Panc1 (cell line): ENCODE measurements around the gene ZG16B. TPM values are rescaled to one million over a fixed set of nuclear protein-coding genes. Genes with fewer than 3 reads are reported as not detected.
A peak's percentile ranks its signal among the peaks of the same experiment; 100 is the strongest.

Experiments used
- ATAC-seq: fragments of 200-7000 bp; cut with Tn5 transposase; 2 replicates; pipeline ENCODE4 v1.9.1; 2020; ENCODE audit warnings: mild to moderate bottlenecking, moderate library complexity
- BruUV-seq: library from RNA; stranded (reverse); fragments of 400-500 nt; replicated peaks from 2 replicates; lab custom pipeline; 2021; lab: Mats Ljungman, UMichigan
- CTCF ChIA-PET: fragments of 300-600 bp; sonication (Branson Sonifier 250); formaldehyde crosslinking; loops from one replicate; lab custom pipeline; 2022; ENCODE audit warnings: antibody characterized with exemption; lab: Charles Lee
- POLR2A ChIA-PET: fragments of 300-600 bp; sonication (Branson Sonifier 250); formaldehyde crosslinking; loops from one replicate; lab custom pipeline; 2022; ENCODE audit warnings: antibody characterized with exemption; lab: Charles Lee
- DNase-seq: peaks from one replicate; pipeline ENCODE4 v3.0.0-alpha.2; 2010; ENCODE audit warnings: low read depth, low spot score
- H3K27ac ChIP-seq: 2 replicates; pipeline ENCODE4 v1.5.1; 2011; ENCODE audit warnings: mild to moderate bottlenecking, low read length, inconsistent platforms
- H3K27me3 ChIP-seq: fragments of 200-500 bp; sonication (Bioruptor generic); 2 replicates; pipeline ENCODE4 v1.6.0; 2014; ENCODE audit warnings: low read length, inconsistent platforms; ENCODE audit not compliant: control insufficient read depth, insufficient read depth
- H3K36me3 ChIP-seq: fragments of 200-500 bp; sonication (Bioruptor generic); 2 replicates; pipeline ENCODE4 v1.5.1; 2014; ENCODE audit warnings: inconsistent platforms, mild to moderate bottlenecking, low read length, moderate library complexity; ENCODE audit not compliant: control insufficient read depth, insufficient read depth
- H3K4me1 ChIP-seq: 2 replicates; pipeline ENCODE4 v1.5.1; 2011; ENCODE audit warnings: inconsistent platforms, mild to moderate bottlenecking, low read length, moderate library complexity; ENCODE audit not compliant: control insufficient read depth, insufficient read depth
- H3K4me3 ChIP-seq, 2 experiments: 2 replicates each; pipeline ENCODE4 v1.5.1; 2011 to 2012; ENCODE audit warnings: low read depth in 2 of 2, low read length in 2 of 2, mild to moderate bottlenecking in 2 of 2, inconsistent platforms in 1 of 2, moderate library complexity in 1 of 2
- H3K9me3 ChIP-seq: fragments of 200-500 bp; sonication (Bioruptor generic); 2 replicates; pipeline ENCODE4 v1.5.1; 2014; ENCODE audit warnings: low read depth, mild to moderate bottlenecking, inconsistent platforms, low read length, moderate library complexity; ENCODE audit not compliant: control insufficient read depth, insufficient read depth
- POLR2AphosphoS5 ChIP-seq: IDR thresholded peaks from 2 replicates; pipeline ENCODE4 v1.6.1; 2012; ENCODE audit warnings: mild to moderate bottlenecking, low read depth, low read length, moderate library complexity
- SIN3A ChIP-seq: IDR thresholded peaks from 2 replicates; pipeline ENCODE4 v1.6.1; 2012; ENCODE audit warnings: low read depth, mild to moderate bottlenecking, low read length, moderate library complexity, borderline replicate concordance; ENCODE audit not compliant: insufficient read depth
- TCF7L2 ChIP-seq: IDR thresholded peaks from 2 replicates; pipeline ENCODE4 v1.6.1; 2011; ENCODE audit warnings: mild to moderate bottlenecking, low read depth, low read length, inconsistent platforms
- in situ Hi-C: cut with HindIII; loops from 2 replicates; pipeline ENCODE4 v1.10.0; 2016; ENCODE audit warnings: low sequenced_read_pairs, low pct_unique_long_range_greater_than_20kb
- intact Hi-C: fragments of 100-400 bp; cut with micrococcal nuclease; formaldehyde crosslinking; loops from one replicate; pipeline ENCODE4 v1.10.0; 2022; ENCODE audit not compliant: unreplicated experiment
- total RNA-seq: library from RNA; stranded (reverse); gene quantifications from one replicate; pipeline ENCODE4 v1.2.1, GENCODE V29; 2021; ENCODE audit not compliant: unreplicated experiment
- TF ChIP-seq, protein P1 (sequence below): fragments of 450-650 bp; IDR thresholded peaks from 2 replicates; pipeline ENCODE4 v1.5.1; 2017; ENCODE audit warnings: mild to moderate bottlenecking
- TF ChIP-seq, protein P2 (sequence below), 2 experiments: IDR thresholded peaks; 2 replicates each; pipeline ENCODE4 v1.6.1; 2011 to 2012; ENCODE audit warnings: low read depth in 2 of 2, control low read depth in 1 of 2, low read length in 1 of 2, mild to moderate bottlenecking in 1 of 2, moderate library complexity in 1 of 2; ENCODE audit not compliant: insufficient read depth in 1 of 2

ZG16B gene
- total RNA-seq, 1 experiment from 2014 or later = 9.1 TPM

DNA sequence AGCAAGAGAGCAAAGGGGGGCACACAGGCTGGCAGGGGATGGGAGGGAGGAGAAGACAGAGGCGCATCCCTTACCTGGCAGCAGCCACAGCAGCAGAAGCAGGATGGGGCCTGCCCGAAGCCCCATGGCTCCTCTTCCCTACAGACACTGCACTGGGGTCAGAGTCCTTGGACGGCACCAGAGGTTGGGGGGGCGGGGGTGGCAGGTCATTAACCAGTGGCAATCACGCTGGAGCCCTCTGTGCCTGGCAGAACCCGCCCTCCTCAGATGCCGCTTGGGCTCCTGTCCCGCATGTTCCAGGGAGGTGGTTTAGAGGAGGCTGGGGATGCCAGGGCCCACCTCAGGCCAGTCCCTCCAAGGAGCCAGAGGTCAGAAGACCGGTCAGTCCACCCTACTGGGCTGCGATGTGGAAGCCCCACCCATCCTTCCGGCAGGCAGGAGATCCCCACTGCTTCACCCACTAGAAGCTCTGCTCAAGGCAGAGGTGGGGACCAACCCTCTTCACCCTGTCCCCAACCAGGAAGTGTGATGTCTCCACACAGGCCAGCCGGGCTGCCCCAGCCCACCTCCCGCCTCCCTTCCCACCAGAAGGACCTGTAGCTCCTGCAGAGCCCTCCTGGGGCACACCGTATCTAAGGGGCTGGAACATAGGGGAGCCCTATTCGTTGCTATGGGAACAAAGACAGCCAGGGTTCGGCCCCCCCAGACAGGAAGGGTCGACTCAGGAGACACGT, 11.7 kb downstream of the ZG16B start:
- DNase-seq (no peak), ATAC-seq (no peak)
- TF ChIP-seq, protein P1, sequence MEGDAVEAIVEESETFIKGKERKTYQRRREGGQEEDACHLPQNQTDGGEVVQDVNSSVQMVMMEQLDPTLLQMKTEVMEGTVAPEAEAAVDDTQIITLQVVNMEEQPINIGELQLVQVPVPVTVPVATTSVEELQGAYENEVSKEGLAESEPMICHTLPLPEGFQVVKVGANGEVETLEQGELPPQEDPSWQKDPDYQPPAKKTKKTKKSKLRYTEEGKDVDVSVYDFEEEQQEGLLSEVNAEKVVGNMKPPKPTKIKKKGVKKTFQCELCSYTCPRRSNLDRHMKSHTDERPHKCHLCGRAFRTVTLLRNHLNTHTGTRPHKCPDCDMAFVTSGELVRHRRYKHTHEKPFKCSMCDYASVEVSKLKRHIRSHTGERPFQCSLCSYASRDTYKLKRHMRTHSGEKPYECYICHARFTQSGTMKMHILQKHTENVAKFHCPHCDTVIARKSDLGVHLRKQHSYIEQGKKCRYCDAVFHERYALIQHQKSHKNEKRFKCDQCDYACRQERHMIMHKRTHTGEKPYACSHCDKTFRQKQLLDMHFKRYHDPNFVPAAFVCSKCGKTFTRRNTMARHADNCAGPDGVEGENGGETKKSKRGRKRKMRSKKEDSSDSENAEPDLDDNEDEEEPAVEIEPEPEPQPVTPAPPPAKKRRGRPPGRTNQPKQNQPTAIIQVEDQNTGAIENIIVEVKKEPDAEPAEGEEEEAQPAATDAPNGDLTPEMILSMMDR = no peak
- TF ChIP-seq POLR2AphosphoS5 = no peak
- TF ChIP-seq SIN3A = no peak
- no peak for TF ChIP-seq TCF7L2
- TF ChIP-seq, protein P2, sequence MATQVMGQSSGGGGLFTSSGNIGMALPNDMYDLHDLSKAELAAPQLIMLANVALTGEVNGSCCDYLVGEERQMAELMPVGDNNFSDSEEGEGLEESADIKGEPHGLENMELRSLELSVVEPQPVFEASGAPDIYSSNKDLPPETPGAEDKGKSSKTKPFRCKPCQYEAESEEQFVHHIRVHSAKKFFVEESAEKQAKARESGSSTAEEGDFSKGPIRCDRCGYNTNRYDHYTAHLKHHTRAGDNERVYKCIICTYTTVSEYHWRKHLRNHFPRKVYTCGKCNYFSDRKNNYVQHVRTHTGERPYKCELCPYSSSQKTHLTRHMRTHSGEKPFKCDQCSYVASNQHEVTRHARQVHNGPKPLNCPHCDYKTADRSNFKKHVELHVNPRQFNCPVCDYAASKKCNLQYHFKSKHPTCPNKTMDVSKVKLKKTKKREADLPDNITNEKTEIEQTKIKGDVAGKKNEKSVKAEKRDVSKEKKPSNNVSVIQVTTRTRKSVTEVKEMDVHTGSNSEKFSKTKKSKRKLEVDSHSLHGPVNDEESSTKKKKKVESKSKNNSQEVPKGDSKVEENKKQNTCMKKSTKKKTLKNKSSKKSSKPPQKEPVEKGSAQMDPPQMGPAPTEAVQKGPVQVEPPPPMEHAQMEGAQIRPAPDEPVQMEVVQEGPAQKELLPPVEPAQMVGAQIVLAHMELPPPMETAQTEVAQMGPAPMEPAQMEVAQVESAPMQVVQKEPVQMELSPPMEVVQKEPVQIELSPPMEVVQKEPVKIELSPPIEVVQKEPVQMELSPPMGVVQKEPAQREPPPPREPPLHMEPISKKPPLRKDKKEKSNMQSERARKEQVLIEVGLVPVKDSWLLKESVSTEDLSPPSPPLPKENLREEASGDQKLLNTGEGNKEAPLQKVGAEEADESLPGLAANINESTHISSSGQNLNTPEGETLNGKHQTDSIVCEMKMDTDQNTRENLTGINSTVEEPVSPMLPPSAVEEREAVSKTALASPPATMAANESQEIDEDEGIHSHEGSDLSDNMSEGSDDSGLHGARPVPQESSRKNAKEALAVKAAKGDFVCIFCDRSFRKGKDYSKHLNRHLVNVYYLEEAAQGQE (IDR thresholded peaks at IDR 0.05; ENCODE audit: insufficient read depth in 1 of 2, low read depth in 2 of 2, low read length in 1 of 2) = no peak
- intact Hi-C loops (no loop called here), in situ Hi-C loops (no loop called here)
- Histone ChIP-seq H3K27ac (peak overlapping the region; percentile 83), H3K9me3 (no peaks in the 10 kb centered on the region), H3K4me3 (no peak overlapping the region), H3K4me1 (peaks cover 38% of the 10 kb centered on the region), H3K27me3 (no peaks in the 10 kb centered on the region), H3K36me3 (no peaks in the 10 kb centered on the region)
- POLR2A ChIA-PET = no interaction called here
- CTCF ChIA-PET = no interaction called here
- no TSS peak for BruUV-seq

DNA sequence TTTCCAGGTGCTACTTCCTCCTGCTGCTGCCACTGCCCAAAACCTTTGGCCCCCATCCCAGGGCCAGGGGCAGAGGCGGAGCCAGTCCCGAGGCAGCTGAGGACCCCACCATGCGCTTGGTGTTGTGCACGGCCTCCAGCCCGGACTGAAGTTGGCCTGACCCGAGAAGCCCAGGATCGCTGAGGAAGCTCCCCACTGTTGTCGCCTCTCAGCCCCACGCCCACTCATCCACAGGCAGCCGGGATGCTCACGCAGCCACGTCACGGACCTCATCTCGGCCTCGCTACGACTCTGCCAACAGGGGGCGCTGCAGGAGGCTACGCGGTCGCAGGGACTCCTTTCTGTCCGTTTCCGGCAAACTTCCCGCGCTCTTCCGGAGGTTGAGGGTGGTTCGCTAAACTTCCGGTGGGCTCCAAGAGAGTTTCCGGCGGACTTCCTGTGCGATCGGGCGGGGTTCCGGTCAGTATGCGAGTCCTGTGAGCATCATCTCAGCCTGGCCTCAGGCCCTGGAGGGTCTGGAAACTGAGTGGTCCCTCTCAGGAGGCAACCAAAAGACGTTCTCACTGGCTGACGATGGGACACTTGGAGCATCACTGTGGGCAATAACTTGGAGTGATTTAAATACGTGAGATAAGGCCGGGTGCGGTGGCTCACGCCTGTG, 12.4 kb downstream of the ZG16B start:
- in situ Hi-C loops (no loop called here), intact Hi-C loops (no loop called here)
- POLR2A ChIA-PET = no interaction called here
- no TSS peak for BruUV-seq
- H3K4me3 ChIP-seq = no peak overlapping the region
- H3K36me3 ChIP-seq = no peaks in the 10 kb centered on the region
- TF ChIP-seq TCF7L2 (no peak), POLR2AphosphoS5 (no peak), SIN3A (no peak)
- TF ChIP-seq, protein P1 = no peak; the same call in 1 of the 2 replicates
- TF ChIP-seq, protein P2 (IDR thresholded peaks at IDR 0.05; ENCODE audit: insufficient read depth in 1 of 2, low read depth in 2 of 2, low read length in 1 of 2) = no peak
- DNase-seq = no peak
- H3K27me3 ChIP-seq = no peaks in the 10 kb centered on the region
- no peak for ATAC-seq
- CTCF ChIA-PET = interaction anchor here (1.4 kb wide), 1 partner anchor 14 kb away, joined by 4 read pairs; no protein-coding TSS in a partner anchor
- H3K27ac ChIP-seq = peak overlapping the region; percentile 83
- no peaks in the 10 kb centered on the region for H3K9me3 ChIP-seq
- peaks cover 38% of the 10 kb centered on the region for H3K4me1 ChIP-seq
